HepG2 (cell line): ENCODE data around the gene GALNT17. TPM values are rescaled to one million over a fixed set of nuclear protein-coding genes. Genes with fewer than 3 reads are reported as not detected.

ENCODE experiments used
- ATAC-seq: fragments of 200-7000 bp; cut with Tn5 transposase; 3 replicates; pipeline ENCODE4 v1.9.1; 2020; ENCODE audit warnings: mild to moderate bottlenecking, moderate library complexity
- BruUV-seq: library from RNA; stranded (reverse); fragments of 400-500 nt; replicated peaks from 2 replicates; lab custom pipeline; 2021; lab: Mats Ljungman, UMichigan
- CTCF ChIA-PET: fragments of 300-600 bp; formaldehyde crosslinking; extraction: SDS; loops from one replicate; lab custom pipeline; 2021; ENCODE audit warnings: low total read pairs, inconsistent platforms, low intra/inter-chr PET ratio; lab: Yijun Ruan, JAX
- POLR2A ChIA-PET: fragments of 350-600 bp; sonication (Branson Sonifier 250); formaldehyde crosslinking; loops from one replicate; lab custom pipeline; 2020; ENCODE audit warnings: antibody characterized with exemption, inconsistent platforms; lab: Yijun Ruan, JAX
- DNase-seq: peaks from one replicate; pipeline ENCODE4 v3.0.0-alpha.2; 2015; ENCODE audit warnings: low spot score
- FAIRE-seq: peaks from 3 replicates; lab custom pipeline; 2011; peaks lifted over from hg19 to GRCh38; lab: Jason Lieb, UNC
- H2AFZ ChIP-seq: one replicate; pipeline ENCODE4 v1.6.1; 2011; ENCODE audit warnings: low read length, inconsistent platforms
- H3K27ac ChIP-seq: fragments of 300-600 bp; 3 replicates; pipeline ENCODE4 v1.8.0; 2011; ENCODE audit warnings: mixed run types, mild to moderate bottlenecking, mixed read lengths, low read length, inconsistent platforms; ENCODE audit not compliant: insufficient read depth; ENCODE audit errors: extremely low read length
- H3K27me3 ChIP-seq, 2 experiments: fragments of 200-600 bp in 1 of 2; 2 replicates in 1 of 2; 3 replicates in 1 of 2; pipeline versions ENCODE4 v1.6.0 to v1.8.0; 2011; ENCODE audit warnings: low read length in 2 of 2, mild to moderate bottlenecking in 2 of 2, moderate library complexity in 2 of 2, inconsistent platforms in 1 of 2; ENCODE audit not compliant: insufficient read depth in 2 of 2, control insufficient read depth in 1 of 2
- H3K36me3 ChIP-seq, 2 experiments: fragments of 200-600 bp in 1 of 2; replicated peaks in 1 of 2; 2 replicates in 1 of 2; 3 replicates in 1 of 2; pipeline versions ENCODE4 v1.5.1 to v1.8.0; 2011; ENCODE audit warnings: low read length in 2 of 2, inconsistent platforms in 1 of 2; ENCODE audit not compliant: insufficient read depth in 2 of 2, control insufficient read depth in 1 of 2
- H3K4me1 ChIP-seq: 2 replicates; pipeline ENCODE4 v1.5.1; 2012; ENCODE audit warnings: low read length, inconsistent platforms; ENCODE audit not compliant: insufficient read depth
- H3K4me2 ChIP-seq: 2 replicates; pipeline ENCODE4 v1.6.0; 2011; ENCODE audit warnings: low read depth, low read length, inconsistent platforms
- H3K4me3 ChIP-seq, 3 experiments: fragments of 200-600 bp in 1 of 3; sonication (generic), shearing (Covaris generic) in 1 of 3; replicated peaks in 1 of 3; 2 replicates each; pipeline ENCODE4 v1.5.1; 2011 to 2016; ENCODE audit warnings: low read length in 3 of 3, inconsistent platforms in 2 of 3, low read depth in 2 of 3, mild to moderate bottlenecking in 2 of 3, control low read depth in 1 of 3, mixed read lengths in 1 of 3; ENCODE audit not compliant: insufficient read depth in 1 of 3
- H3K79me2 ChIP-seq: one replicate; pipeline ENCODE4 v1.6.1; 2011; ENCODE audit warnings: low read length, inconsistent platforms; ENCODE audit not compliant: insufficient read depth
- H3K9ac ChIP-seq: 2 replicates; pipeline ENCODE4 v1.6.0; 2011; ENCODE audit warnings: mild to moderate bottlenecking, low read depth, low read length, inconsistent platforms; ENCODE audit not compliant: insufficient read depth
- H3K9me3 ChIP-seq: 2 replicates; pipeline ENCODE4 v1.5.1; 2012; ENCODE audit warnings: mild to moderate bottlenecking, low read length
- H4K20me1 ChIP-seq: 2 replicates; pipeline ENCODE4 v1.6.0; 2011; ENCODE audit warnings: inconsistent platforms, mild to moderate bottlenecking, low read length, moderate library complexity; ENCODE audit not compliant: insufficient read depth
- CREM ChIP-seq, 2 experiments: sonication (generic) in 1 of 2; formaldehyde crosslinking in 1 of 2; IDR thresholded peaks; 2 replicates each; pipeline versions ENCODE4 v1.4.0 to v1.6.1; 2016 to 2020; ENCODE audit warnings: antibody characterized with exemption in 1 of 2, mild to moderate bottlenecking in 1 of 2, missing genetic modification reagents in 1 of 2
- EEA1 ChIP-seq: sonication (generic); formaldehyde crosslinking; IDR thresholded peaks from 2 replicates; pipeline ENCODE4 v1.5.1; 2020; ENCODE audit warnings: mild to moderate bottlenecking, missing genetic modification reagents, borderline replicate concordance
- MYNN ChIP-seq: sonication (generic); formaldehyde crosslinking; IDR thresholded peaks from 2 replicates; pipeline ENCODE4 v1.4.0; 2020; ENCODE audit warnings: mild to moderate bottlenecking, low read depth, missing genetic modification reagents
- SP140L ChIP-seq: sonication (generic); formaldehyde crosslinking; IDR thresholded peaks from 2 replicates; pipeline ENCODE4 v1.4.0; 2020; ENCODE audit warnings: missing genetic modification reagents, borderline replicate concordance
- TRIM24 ChIP-seq: sonication (generic); formaldehyde crosslinking; IDR thresholded peaks from 2 replicates; pipeline ENCODE4 v1.8.0; 2022; ENCODE audit warnings: mild to moderate bottlenecking, missing genetic modification reagents
- XBP1 ChIP-seq: sonication (generic); formaldehyde crosslinking; IDR thresholded peaks from 2 replicates; pipeline ENCODE4 v1.5.0; 2020; ENCODE audit warnings: missing genetic modification reagents
- ZBTB2 ChIP-seq: sonication (generic); formaldehyde crosslinking; IDR thresholded peaks from 2 replicates; pipeline ENCODE4 v1.8.0; 2022; ENCODE audit warnings: low read depth, missing genetic modification reagents
- ZBTB49 ChIP-seq: sonication (generic); formaldehyde crosslinking; IDR thresholded peaks from 2 replicates; pipeline ENCODE4 v1.4.0; 2020; ENCODE audit warnings: missing genetic modification reagents, borderline replicate concordance
- ZNF513 ChIP-seq: sonication (generic); formaldehyde crosslinking; conservative IDR thresholded peaks from 2 replicates; pipeline ENCODE4 v1.5.0; 2020; ENCODE audit warnings: missing genetic modification reagents
- ZNF562 ChIP-seq: sonication (generic); formaldehyde crosslinking; IDR thresholded peaks from 2 replicates; pipeline ENCODE4 v1.8.0; 2022; ENCODE audit warnings: missing genetic modification reagents, borderline replicate concordance
- WGBS: methylation state at CpG from one replicate; pipeline ENCODE4 v1.1.6; 2017; ENCODE audit warnings: low lambda C conversion rate; 5-methylcytosine and 5-hydroxymethylcytosine counted together
- in situ Hi-C: cut with HindIII; loops from 2 replicates; pipeline ENCODE4 v1.10.0; 2017; ENCODE audit warnings: low pct_unique_long_range_greater_than_20kb; ENCODE audit not compliant: extremely low pct_ligation_motif_present
- intact Hi-C: fragments of 100-400 bp; cut with micrococcal nuclease; formaldehyde crosslinking; loops from one replicate; pipeline ENCODE4 v1.10.0; 2022; ENCODE audit not compliant: unreplicated experiment
- polyA plus RNA-seq, 8 experiments: library from polyadenylated mRNA; depleted of rRNA in 3 of 8; stranded (reverse) in 7 of 8; unstranded in 1 of 8; fragments of >200 nt; fragmentation: Illumina TruSeq in 4 of 8; extraction: Trizol in 4 of 8; gene quantifications; 2 replicates each; pipeline versions ENCODE4 v1.2.1 to v1.2.3, GENCODE V29; 2011 to 2016; ENCODE audit warnings: low read depth in 4 of 8, missing spikeins in 1 of 8, mixed read lengths in 1 of 8; ENCODE audit not compliant: insufficient read depth in 1 of 8
- total RNA-seq, 5 experiments: library from RNA; depleted of rRNA; stranded (reverse); fragments of >200 nt; fragmentation: Illumina TruSeq; extraction: Trizol; gene quantifications; 2 replicates each; pipeline ENCODE4 v1.2.3, GENCODE V29; 2016; ENCODE audit warnings: low read depth in 1 of 5

GALNT17 gene
- total and polyA plus RNA-seq, 2 of the 13 experiments (the other 11 are each of a cell fraction or from before 2014, with no cell fraction given): not detected

- 11% methylated on average over 7 of the region's 7 CpGs for WGBS
- ChIA-PET CTCF (no interaction called here), POLR2A (no interaction called here)
- TF ChIP-seq ZBTB2 (CRISPR knock-in tag): no peak
- H3K9ac ChIP-seq: no peak overlapping the region
- H3K79me2 ChIP-seq: no peaks in the 10 kb centered on the region
- H2AFZ ChIP-seq: no peak overlapping the region
- DNase-seq: no peak
- no peaks in the 10 kb centered on the region for H3K4me1 ChIP-seq
- no peak overlapping the region for H3K4me3 ChIP-seq
- ATAC-seq: no peak
- H3K27ac ChIP-seq: no peak overlapping the region
- intact Hi-C loops (no loop called here), in situ Hi-C loops (no loop called here)
- no TSS peak for BruUV-seq
- no peaks in the 10 kb centered on the region for H3K27me3 ChIP-seq
- no peak overlapping the region for H3K4me2 ChIP-seq
- H3K36me3 ChIP-seq: no peaks in the 10 kb centered on the region
- H3K9me3 ChIP-seq: no peaks in the 10 kb centered on the region
- no peaks in the 10 kb centered on the region for H4K20me1 ChIP-seq
- FAIRE-seq: no peak
Observed at GRCh38 chr7:71627651-71628050, 495.7 kb downstream of the GALNT17 start.

- Histone ChIP-seq H3K27me3 (no peaks in the 10 kb centered on the region), H3K4me2 (no peak overlapping the region)
- BruUV-seq: no TSS peak
- no peak for DNase-seq
- CTCF ChIA-PET: no interaction called here
- TF ChIP-seq ZNF513 (CRISPR knock-in tag) (no peak), ZNF562 (CRISPR knock-in tag) (no peak), EEA1 (CRISPR knock-in tag) (no peak), CREM (IDR thresholded peaks at IDR 0.05) (no peak), CREM (CRISPR knock-in tag; IDR thresholded peaks at IDR 0.05) (no peak), XBP1 (CRISPR knock-in tag) (no peak), MYNN (CRISPR knock-in tag) (no peak), TRIM24 (CRISPR knock-in tag) (no peak), SP140L (CRISPR knock-in tag) (no peak), ZBTB49 (CRISPR knock-in tag) (no peak)
- TF ChIP-seq, all 625 proteins: peak for 0
- FAIRE-seq (no peak), ATAC-seq (no peak)
- no peak overlapping the region for H2AFZ ChIP-seq
- H3K9ac ChIP-seq: no peak overlapping the region
- in situ Hi-C loops: no loop called here
- no peaks in the 10 kb centered on the region for H3K79me2 ChIP-seq
- no peaks in the 10 kb centered on the region for H3K36me3 ChIP-seq
- no peaks in the 10 kb centered on the region for H4K20me1 ChIP-seq
- no peak overlapping the region for H3K27ac ChIP-seq
- H3K4me1 ChIP-seq: peaks cover 12% of the 10 kb centered on the region
- no peak overlapping the region for H3K4me3 ChIP-seq
- POLR2A ChIA-PET: no interaction called here
- 1% methylated on average over 4 of the region's 4 CpGs for WGBS
- H3K9me3 ChIP-seq: no peaks in the 10 kb centered on the region
- intact Hi-C loops: no loop called here
Observed at GRCh38 chr7:71630516-71630915, 498.6 kb downstream of the GALNT17 start.
